HG03439 (cell line): ENCODE data around the gene NECAP2.
"Not testable (repeated sequence)": the region's sequence is repeated elsewhere in the genome, so short reads cannot be mapped to it uniquely, and the experiment has no call there.

ENCODE experiments used
- ATAC-seq: cut with Tn5 transposase; IDR thresholded peaks from one replicate; pipeline ENCODE4 v1.9.1; 2021; ENCODE audit warnings: mild to moderate bottlenecking, moderate library complexity; ENCODE audit not compliant: unreplicated experiment

The NECAP2 gene

GRCh38 chr1:16425125-16426025, 15.1 kb upstream of the NECAP2 start:
- ATAC-seq, result no peak

GRCh38 chr1:16430606-16431005, 9.9 kb upstream of the NECAP2 start:
- no peak for ATAC-seq

GRCh38 chr1:16433030-16433429, 7.5 kb upstream of the NECAP2 start:
- no peak for ATAC-seq

- ATAC-seq, result no peak
These were observed 6.5 kb upstream of the NECAP2 start for GRCh38 chr1:16434007-16434406.

- ATAC-seq, result no peak
These were observed 6.0 kb upstream of the NECAP2 start for GRCh38 chr1:16434501-16434900.

- ATAC-seq, result no peak
These were observed 3.5 kb upstream of the NECAP2 start, which contains the start of gene SPATA21 for GRCh38 chr1:16436946-16437474. TSS of gene SPATA21 (minus strand) at chr1:16437424. CDS start at chr1:16431371, 6,053 bp downstream.

- ATAC-seq, result no peak
These were observed 2.0 kb upstream of the NECAP2 start for GRCh38 chr1:16438516-16438915.

- ATAC-seq, result no peak
These were observed 1.6 kb upstream of the NECAP2 start for GRCh38 chr1:16438924-16439323.

GRCh38 chr1:16440131-16440469, 424 bp upstream of the NECAP2 start:
- ATAC-seq, result no peak

GRCh38 chr1:16441282-16441665, 750 bp downstream of the NECAP2 start:
- ATAC-seq, result no peak

- no peak for ATAC-seq
These were observed 1.7 kb downstream of the NECAP2 start for GRCh38 chr1:16442265-16442664.

GRCh38 chr1:16442941-16443340, 2.4 kb downstream of the NECAP2 start:
- ATAC-seq, result no peak

GRCh38 chr1:16443975-16444770, 3.6 kb downstream of the NECAP2 start:
- ATAC-seq, result no peak

GRCh38 chr1:16445052-16445451, 4.5 kb downstream of the NECAP2 start:
- ATAC-seq, result no peak

GRCh38 chr1:16446116-16446515, 5.6 kb downstream of the NECAP2 start:
- ATAC-seq, result no peak

- no peak for ATAC-seq
These were observed 7.1 kb downstream of the NECAP2 start for GRCh38 chr1:16447641-16448040.

GRCh38 chr1:16449065-16449464, 8.5 kb downstream of the NECAP2 start:
- ATAC-seq, result no peak

GRCh38 chr1:16449666-16450065, 9.1 kb downstream of the NECAP2 start:
- no peak for ATAC-seq

- no peak for ATAC-seq
These were observed 10.4 kb downstream of the NECAP2 start for GRCh38 chr1:16450863-16451481.

GRCh38 chr1:16451841-16452528, 11.5 kb downstream of the NECAP2 start:
- no peak for ATAC-seq

GRCh38 chr1:16454909-16455308, 14.4 kb downstream of the NECAP2 start:
- ATAC-seq, result not testable (repeated sequence)
